ENCODE data around the gene HES3. TPM values are rescaled to one million over a fixed set of nuclear protein-coding genes. Genes with fewer than 3 reads are reported as not detected.
A peak's percentile ranks its signal among the peaks of the same experiment; 100 is the strongest.

The HES3 gene
- total RNA-seq, 4 donors from 2014 or later: not detected

DNA sequence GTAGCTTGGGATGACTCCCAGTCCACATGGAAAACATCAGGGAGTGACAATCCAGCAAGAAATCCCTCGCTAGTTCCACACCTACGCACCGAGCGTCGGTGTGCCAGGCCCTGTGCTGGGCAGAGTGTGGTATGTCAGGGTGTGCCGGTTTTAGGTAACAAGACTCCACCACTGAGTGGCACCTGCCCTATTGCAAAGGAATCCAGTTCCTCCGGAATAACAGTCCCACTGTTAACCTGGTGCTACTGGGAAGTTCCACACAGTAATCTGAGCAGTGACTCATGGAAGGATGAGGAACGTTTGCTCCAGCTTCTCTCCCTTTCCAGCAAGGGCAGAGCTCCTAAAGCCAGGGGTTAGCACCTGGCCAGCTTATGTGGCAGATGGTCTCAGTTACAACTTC is 23.7 kb upstream of the HES3 start:
- no peaks in the 10 kb centered on the region for H3K27me3 ChIP-seq
- peaks cover 15 to 68% (median 51%) of the 10 kb centered on the region in 4 donors for H3K36me3 ChIP-seq
- H3K4me1 ChIP-seq: peaks cover 6 to 31% (median 8%) of the 10 kb centered on the region in 4 donors
- intact Hi-C loops (cut with DNase I): no loop called here
- H3K4me3 ChIP-seq: no peak overlapping the region
- H3K27ac ChIP-seq (replicated peaks in 1 of 4): no peak overlapping the region
- 80% methylated on average over 8 of the region's 8 CpGs for WGBS
- DNase-seq (ENCODE audit: extremely low spot score): no peak
- no peaks in the 10 kb centered on the region for H3K9me3 ChIP-seq
- no peak for TF ChIP-seq POLR2AphosphoS5 (IDR thresholded peaks at IDR 0.05)
- TF ChIP-seq POLR2A (IDR thresholded peaks at IDR 0.05; ENCODE audit: low read depth): no peak
- no peak for TF ChIP-seq CTCF (IDR thresholded peaks at IDR 0.05)
- no peak for TF ChIP-seq EP300 (IDR thresholded peaks at IDR 0.05)

- H3K4me3 ChIP-seq: no peak overlapping the region
- TF ChIP-seq EP300 (IDR thresholded peaks at IDR 0.05) (no peak), POLR2A (IDR thresholded peaks at IDR 0.05; ENCODE audit: low read depth) (no peak), CTCF (IDR thresholded peaks at IDR 0.05) (no peak), POLR2AphosphoS5 (IDR thresholded peaks at IDR 0.05) (no peak)
- no peaks in the 10 kb centered on the region for H3K27me3 ChIP-seq
- DNase-seq (ENCODE audit: extremely low spot score): no peak
- 86% methylated on average over 12 of the region's 12 CpGs for WGBS
- peaks cover 6 to 31% (median 8%) of the 10 kb centered on the region in 4 donors for H3K4me1 ChIP-seq
- H3K36me3 ChIP-seq: peaks cover 15 to 68% (median 52%) of the 10 kb centered on the region in 4 donors
- no peak overlapping the region for H3K27ac ChIP-seq (replicated peaks in 1 of 4)
- intact Hi-C loops (cut with DNase I): no loop called here
- no peaks in the 10 kb centered on the region for H3K9me3 ChIP-seq
Observed at GRCh38 chr1:6221210-6221784, 22.7 kb upstream of the HES3 start.

GRCh38 chr1:6222636-6223035 is 21.3 kb upstream of the HES3 start:
- peak overlapping the region; percentile 5 to 47 (median 34) for H3K27ac ChIP-seq (replicated peaks in 1 of 4)
- intact Hi-C loops (cut with DNase I): no loop called here
- no peaks in the 10 kb centered on the region for H3K27me3 ChIP-seq
- DNase-seq (ENCODE audit: extremely low spot score): no peak
- H3K4me1 ChIP-seq: peaks cover 6 to 31% (median 8%) of the 10 kb centered on the region in 4 donors
- H3K36me3 ChIP-seq: peaks cover 19 to 80% (median 54%) of the 10 kb centered on the region in 4 donors
- TF ChIP-seq POLR2A (IDR thresholded peaks at IDR 0.05; ENCODE audit: low read depth) (no peak), EP300 (IDR thresholded peaks at IDR 0.05) (no peak), POLR2AphosphoS5 (IDR thresholded peaks at IDR 0.05) (peak in 1 of 2 donors; percentile 24)
- WGBS: 58% methylated on average over 6 of the region's 6 CpGs
- H3K4me3 ChIP-seq: no peak overlapping the region
- no peaks in the 10 kb centered on the region for H3K9me3 ChIP-seq

GRCh38 chr1:6223617-6224016 is 20.4 kb upstream of the HES3 start:
- no peak overlapping the region for H3K27ac ChIP-seq (replicated peaks in 1 of 4)
- H3K9me3 ChIP-seq: no peaks in the 10 kb centered on the region
- H3K36me3 ChIP-seq: peaks cover 25 to 80% (median 60%) of the 10 kb centered on the region in 4 donors
- DNase-seq (ENCODE audit: extremely low spot score): no peak
- no peak overlapping the region for H3K4me3 ChIP-seq
- intact Hi-C loops (cut with DNase I): no loop called here
- H3K27me3 ChIP-seq: no peaks in the 10 kb centered on the region
- H3K4me1 ChIP-seq: peaks cover 6 to 31% (median 8%) of the 10 kb centered on the region in 4 donors
- 92% methylated on average over 13 of the region's 13 CpGs for WGBS
- no peak for TF ChIP-seq POLR2AphosphoS5 (IDR thresholded peaks at IDR 0.05)
- no peak for TF ChIP-seq POLR2A (IDR thresholded peaks at IDR 0.05; ENCODE audit: low read depth)
- no peak for TF ChIP-seq EP300 (IDR thresholded peaks at IDR 0.05)
- TF ChIP-seq CTCF (IDR thresholded peaks at IDR 0.05): no peak

DNA sequence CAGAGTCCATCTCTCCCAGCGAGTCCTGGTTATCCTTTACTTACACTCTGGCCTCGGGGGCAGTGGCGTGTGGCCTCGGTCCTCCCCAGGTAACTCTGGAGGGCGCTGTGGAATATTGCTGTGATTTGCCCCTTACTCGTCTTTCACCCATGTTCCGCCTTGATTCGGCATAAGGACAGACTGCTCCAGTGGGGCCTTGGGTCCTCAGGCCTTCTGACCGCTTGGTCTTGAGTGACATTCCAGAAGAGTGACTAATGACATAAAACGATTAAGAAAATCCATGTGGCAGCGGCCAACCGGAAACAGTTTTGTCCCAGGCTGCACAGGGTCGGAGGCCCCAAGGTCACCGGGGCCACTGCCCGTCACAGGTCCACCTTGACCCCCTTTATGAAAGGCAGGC is 19.3 kb upstream of the HES3 start:
- intact Hi-C loops (cut with DNase I): no loop called here
- 77% methylated on average over 15 of the region's 15 CpGs for WGBS

More for the DNA sequence above, 19.3 kb upstream of the HES3 start:
- Histone ChIP-seq H3K27me3 (no peaks in the 10 kb centered on the region), H3K4me1 (peaks cover 6 to 31% (median 8%) of the 10 kb centered on the region in 4 donors), H3K4me3 (no peak overlapping the region), H3K27ac (replicated peaks in 1 of 4) (no peak overlapping the region), H3K9me3 (no peaks in the 10 kb centered on the region), H3K36me3 (peaks cover 25 to 87% (median 71%) of the 10 kb centered on the region in 4 donors)
- TF ChIP-seq CTCF (IDR thresholded peaks at IDR 0.05): no peak
- TF ChIP-seq EP300 (IDR thresholded peaks at IDR 0.05): no peak
- TF ChIP-seq POLR2A (IDR thresholded peaks at IDR 0.05; ENCODE audit: low read depth): no peak
- TF ChIP-seq POLR2AphosphoS5 (IDR thresholded peaks at IDR 0.05): no peak
- no peak for DNase-seq (ENCODE audit: extremely low spot score)
